ENCODE results near the gene PRR22. TPM values are rescaled to one million over a fixed set of nuclear protein-coding genes. Genes with fewer than 3 reads are reported as not detected.

Gene PRR22
- total RNA-seq, 1 experiment from 2014 or later: 8.1 TPM

GRCh38 chr19:5778402-5778801 lies 6.1 kb downstream of the PRR22 start:
- no peak overlapping the region; a peak in 1 of 5 replicates for H3K4me3 Mint-ChIP-seq
- no peak for TF ChIP-seq CTCF (conservative IDR thresholded peaks at IDR 0.05)
- no CpG with 5 or more reads among the region's 17 CpGs for WGBS (ENCODE audit: extremely low coverage, insufficient read length, low lambda C conversion rate)
- Histone ChIP-seq H4K8ac (replicated peaks; ENCODE audit: insufficient read length, low read depth, low read length) (no peak overlapping the region), H2BK12ac (ENCODE audit: insufficient read length, low read depth, low read length) (no peak overlapping the region), H3K23me2 (ENCODE audit: insufficient read length, low read depth, low read length, poor library complexity, severe bottlenecking) (no peaks in the 10 kb centered on the region), H2BK20ac (ENCODE audit: low read depth, low read length, poor library complexity, severe bottlenecking) (no peak overlapping the region), H3K27me3 (ENCODE audit: insufficient read depth, low read length) (no peaks in the 10 kb centered on the region), H3K14ac (ENCODE audit: insufficient read depth, low read length) (no peak overlapping the region), H2BK15ac (ENCODE audit: low read depth, low read length) (no peak overlapping the region), H4K5ac (ENCODE audit: insufficient read length, low read depth, low read length) (no peak overlapping the region), H3K56ac (ENCODE audit: insufficient read length, low read depth, low read length) (no peak overlapping the region), H3K18ac (ENCODE audit: insufficient read length, low read depth, low read length) (no peak overlapping the region), H3K27ac (ENCODE audit: insufficient read length, low read depth, low read length) (no peak overlapping the region), H4K20me1 (ENCODE audit: control insufficient read depth, insufficient read depth, insufficient read length) (no peaks in the 10 kb centered on the region), H3K9me3 (ENCODE audit: control insufficient read depth, low read depth, low read length) (no peaks in the 10 kb centered on the region), H3K4me2 (ENCODE audit: insufficient read depth, insufficient read length, low read length) (no peak overlapping the region), H3K4me1 (ENCODE audit: insufficient read depth, low read length) (no peaks in the 10 kb centered on the region), H2AFZ (ENCODE audit: low read length) (no peak overlapping the region), H3K79me2 (ENCODE audit: insufficient read depth, low read length) (no peaks in the 10 kb centered on the region), H4K91ac (ENCODE audit: insufficient read length, low read depth, low read length) (no peak overlapping the region), H3K9ac (ENCODE audit: extremely low read depth, insufficient read length, low read length) (no peak overlapping the region), H3K79me1 (ENCODE audit: insufficient read depth, low read depth, low read length, poor library complexity, severe bottlenecking) (no peaks in the 10 kb centered on the region), H3K23ac (ENCODE audit: insufficient read length, low read depth, low read length) (no peak overlapping the region), H2BK120ac (ENCODE audit: low read depth, low read length, poor library complexity, severe bottlenecking) (no peak overlapping the region), H3T11ph (ENCODE audit: low read length) (no peak overlapping the region), H3K4ac (ENCODE audit: low read depth, low read length) (no peak overlapping the region), H2BK5ac (ENCODE audit: insufficient read length, low read length) (no peak overlapping the region), H2AK5ac (ENCODE audit: insufficient read length, low read length) (no peak overlapping the region)
- no peaks in the 10 kb centered on the region for H3K36me3 Mint-ChIP-seq (ENCODE audit: insufficient read depth in 1 of 3, low read depth in 3 of 3)
- H3K4me1 Mint-ChIP-seq: no peaks in the 10 kb centered on the region
- H3K27me3 Mint-ChIP-seq (ENCODE audit: low read depth): peaks cover 19% of the 10 kb centered on the region
- no peak for DNase-seq
- no peaks in the 10 kb centered on the region for H3K9me3 Mint-ChIP-seq
- H3K27ac Mint-ChIP-seq: no peak overlapping the region

Data from H9 (cell line).